ENCODE measurements around the gene ZBED6.

ZBED6 gene

DNA sequence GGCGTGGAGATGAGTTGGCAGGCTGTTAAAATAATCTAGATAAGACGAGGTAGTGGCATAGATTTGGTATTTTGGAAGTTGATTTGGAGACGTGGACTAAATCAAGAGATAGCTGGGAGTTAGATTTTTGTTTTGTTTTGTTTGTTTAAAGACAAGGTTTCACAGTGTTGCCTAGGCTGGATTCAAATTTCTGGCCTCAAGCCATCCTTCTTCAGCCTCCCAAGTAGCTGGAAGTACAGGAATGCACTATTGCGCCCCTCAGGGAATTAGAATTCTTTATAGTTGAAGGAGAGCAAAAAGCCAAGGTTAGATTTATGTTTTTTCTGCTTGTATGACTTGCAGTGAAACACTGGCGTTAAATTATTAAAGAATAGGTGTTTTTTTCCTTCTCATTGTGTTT, 43.7 kb downstream of the ZBED6 start:
- no peak for DNase-seq (ENCODE audit: extremely low read depth in 1 of 2, low read depth in 1 of 2)

- no peak for DNase-seq (ENCODE audit: extremely low read depth in 1 of 2, low read depth in 1 of 2)
These were observed 44.9 kb downstream of the ZBED6 start for GRCh38 chr1:203840208-203840808.

GRCh38 chr1:203842559-203842876, 47.1 kb downstream of the ZBED6 start:
- DNase-seq (ENCODE audit: extremely low read depth in 1 of 2, low read depth in 1 of 2): no peak

- DNase-seq (ENCODE audit: extremely low read depth in 1 of 2, low read depth in 1 of 2): no peak
These were observed 48.0 kb downstream of the ZBED6 start for GRCh38 chr1:203843435-203843834.
